HEK293 (cell line): Measurements from ENCODE around the gene PEX7.

Experiments used
- CTCF ChIA-PET: fragments of 350-600 bp; formaldehyde crosslinking; extraction: SDS; loops from one replicate; lab custom pipeline; 2021; ENCODE audit warnings: antibody characterized with exemption; lab: Yijun Ruan, JAX
- POLR2A ChIA-PET: fragments of 300-600 bp; formaldehyde crosslinking; extraction: SDS; loops from one replicate; lab custom pipeline; 2020; ENCODE audit warnings: antibody characterized with exemption, inconsistent platforms; lab: Yijun Ruan, JAX
- H3K27ac ChIP-seq: fragments of 200-500 bp; sonication (Bioruptor generic); 2 replicates; pipeline ENCODE4 v1.5.1; 2014; ENCODE audit warnings: low read depth, low read length, control low read depth, inconsistent platforms; ENCODE audit errors: extremely low read depth
- H3K36me3 ChIP-seq, 2 experiments: fragments of 200-500 bp in 1 of 2; sonication (Bioruptor generic) in 1 of 2; 1 replicate in 1 of 2; 2 replicates in 1 of 2; pipeline ENCODE4 v1.5.1; 2014 to 2017; ENCODE audit warnings: inconsistent platforms in 2 of 2, low read length in 2 of 2; ENCODE audit not compliant: control insufficient read depth in 2 of 2, insufficient read depth in 1 of 2
- H3K4me1 ChIP-seq: fragments of 200-500 bp; sonication (Bioruptor generic); 2 replicates; pipeline ENCODE4 v1.5.1; 2014; ENCODE audit warnings: mild to moderate bottlenecking, low read length, inconsistent platforms; ENCODE audit not compliant: control insufficient read depth, insufficient read depth
- H3K4me3 ChIP-seq: 2 replicates; pipeline ENCODE4 v1.5.1; 2011; ENCODE audit warnings: low read depth, mild to moderate bottlenecking, control low read depth, low read length, moderate library complexity
- H3K9me3 ChIP-seq: fragments of 200-500 bp; sonication (Bioruptor generic); 2 replicates; pipeline ENCODE4 v1.5.1; 2014; ENCODE audit warnings: low read depth, low read length, inconsistent platforms; ENCODE audit not compliant: control insufficient read depth, insufficient read depth
- GFI1B ChIP-seq: fragments of 450-650 bp; formaldehyde crosslinking; IDR thresholded peaks from 2 replicates; pipeline ENCODE4 v1.5.1; 2016; ENCODE audit warnings: missing biosample characterization, missing genetic modification characterization
- IKZF3 ChIP-seq: fragments of 450-650 bp; IDR thresholded peaks from 2 replicates; pipeline ENCODE4 v1.5.0; 2018; ENCODE audit warnings: missing biosample characterization, mild to moderate bottlenecking, missing genetic modification characterization, moderate library complexity
- KLF8 ChIP-seq: fragments of 450-650 bp; formaldehyde crosslinking; IDR thresholded peaks from 2 replicates; pipeline ENCODE4 v1.5.1; 2016; ENCODE audit warnings: missing biosample characterization, missing genetic modification characterization
- KLF9 ChIP-seq: fragments of 450-650 bp; formaldehyde crosslinking; IDR thresholded peaks from 2 replicates; pipeline ENCODE4 v1.5.1; 2016; ENCODE audit warnings: missing biosample characterization, missing genetic modification characterization, low read depth
- MZF1 ChIP-seq: fragments of 450-650 bp; formaldehyde crosslinking; IDR thresholded peaks from 2 replicates; pipeline ENCODE4 v1.5.1; 2017; ENCODE audit warnings: missing biosample characterization, missing genetic modification characterization, borderline replicate concordance
- OVOL3 ChIP-seq: fragments of 450-650 bp; formaldehyde crosslinking; IDR thresholded peaks from 2 replicates; pipeline ENCODE4 v1.5.1; 2016; ENCODE audit warnings: missing biosample characterization, missing genetic modification characterization
- RBAK ChIP-seq: fragments of 450-650 bp; formaldehyde crosslinking; IDR thresholded peaks from 2 replicates; pipeline ENCODE4 v1.5.1; 2016; ENCODE audit warnings: missing biosample characterization, missing genetic modification characterization
- ZBTB44 ChIP-seq: fragments of 450-650 bp; IDR thresholded peaks from 2 replicates; pipeline ENCODE4 v1.5.1; 2018; ENCODE audit warnings: missing biosample characterization, mild to moderate bottlenecking, missing genetic modification characterization
- ZBTB6 ChIP-seq: fragments of 450-650 bp; formaldehyde crosslinking; IDR thresholded peaks from 2 replicates; pipeline ENCODE4 v1.5.1; 2017; ENCODE audit warnings: missing biosample characterization, missing genetic modification characterization
- ZNF174 ChIP-seq: fragments of 450-650 bp; formaldehyde crosslinking; IDR thresholded peaks from 2 replicates; pipeline ENCODE4 v1.5.0; 2017; ENCODE audit warnings: missing biosample characterization, mild to moderate bottlenecking, missing genetic modification characterization
- ZNF24 ChIP-seq: fragments of 450-650 bp; formaldehyde crosslinking; IDR thresholded peaks from 2 replicates; pipeline ENCODE4 v1.5.1; 2016; ENCODE audit warnings: missing biosample characterization, missing genetic modification characterization
- ZNF311 ChIP-seq: fragments of 450-650 bp; formaldehyde crosslinking; IDR thresholded peaks from 2 replicates; pipeline ENCODE4 v1.5.1; 2017; ENCODE audit warnings: missing biosample characterization, missing genetic modification characterization, borderline replicate concordance
- ZNF488 ChIP-seq: fragments of 450-650 bp; formaldehyde crosslinking; IDR thresholded peaks from 2 replicates; pipeline ENCODE4 v1.5.1; 2016; ENCODE audit warnings: missing biosample characterization, missing genetic modification characterization
- ZNF561 ChIP-seq: fragments of 450-650 bp; IDR thresholded peaks from 2 replicates; pipeline ENCODE4 v1.5.1; 2018; ENCODE audit warnings: missing biosample characterization, missing genetic modification characterization, borderline replicate concordance
- ZNF621 ChIP-seq: fragments of 450-650 bp; formaldehyde crosslinking; IDR thresholded peaks from 2 replicates; pipeline ENCODE4 v1.5.1; 2017; ENCODE audit warnings: missing biosample characterization, missing genetic modification characterization
- ZNF654 ChIP-seq: fragments of 450-650 bp; formaldehyde crosslinking; IDR thresholded peaks from 2 replicates; pipeline ENCODE4 v1.5.1; 2016; ENCODE audit warnings: low read depth, missing biosample characterization, missing genetic modification characterization
- ZSCAN23 ChIP-seq: fragments of 450-650 bp; formaldehyde crosslinking; IDR thresholded peaks from 2 replicates; pipeline ENCODE4 v1.5.1; 2016; ENCODE audit warnings: missing biosample characterization, missing genetic modification characterization
- TF ChIP-seq, protein P1 (sequence below): fragments of 450-650 bp; formaldehyde crosslinking; IDR thresholded peaks from 2 replicates; pipeline ENCODE4 v1.5.1; 2016; ENCODE audit warnings: missing biosample characterization, missing genetic modification characterization
- TF ChIP-seq, protein P2 (sequence below): fragments of 450-650 bp; formaldehyde crosslinking; IDR thresholded peaks from 2 replicates; pipeline ENCODE4 v1.5.1; 2017; ENCODE audit warnings: missing biosample characterization, missing genetic modification characterization
- TF ChIP-seq, protein P3 (sequence below): fragments of 450-650 bp; formaldehyde crosslinking; IDR thresholded peaks from 2 replicates; pipeline ENCODE4 v1.5.1; 2016; ENCODE audit warnings: missing biosample characterization, missing genetic modification characterization, borderline replicate concordance
- TF ChIP-seq, protein P4 (sequence below): fragments of 450-650 bp; formaldehyde crosslinking; IDR thresholded peaks from 2 replicates; pipeline ENCODE4 v1.5.1; 2016; ENCODE audit warnings: missing biosample characterization, missing genetic modification characterization, borderline replicate concordance
- TF ChIP-seq, protein P5 (sequence below): fragments of 450-650 bp; formaldehyde crosslinking; IDR thresholded peaks from 2 replicates; pipeline ENCODE4 v1.5.1; 2016; ENCODE audit warnings: missing biosample characterization, missing genetic modification characterization

Gene PEX7

DNA sequence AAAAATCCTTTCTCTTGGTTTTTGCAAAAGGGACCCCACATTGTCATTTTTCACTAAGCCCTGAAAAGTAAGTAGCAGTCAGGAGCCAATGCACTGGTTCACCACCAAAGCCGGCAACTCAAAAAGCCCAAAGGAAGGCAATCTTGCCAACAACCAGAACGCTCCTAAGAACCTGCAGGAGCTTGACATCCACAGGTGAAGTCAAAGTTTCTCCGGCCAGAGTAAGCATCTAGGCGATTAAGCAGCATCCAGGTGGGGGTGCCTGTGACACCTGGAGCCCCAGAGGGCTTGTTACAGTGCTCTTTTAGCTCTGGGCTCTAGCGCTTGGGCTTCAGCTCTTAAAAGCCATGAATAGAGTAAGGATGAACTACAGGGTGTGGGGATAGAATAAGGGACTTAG is 135.8 kb downstream of the PEX7 start (continued):
- TF ChIP-seq MZF1 (tag by site-specific recombination), result no peak
- TF ChIP-seq ZNF654 (tag by site-specific recombination), result no peak
- TF ChIP-seq RBAK, result no peak

GRCh38 chr6:136959471-136959891 is 137.1 kb downstream of the PEX7 start:
- Histone ChIP-seq H3K36me3 (no peaks in the 10 kb centered on the region), H3K4me1 (peaks cover 14% of the 10 kb centered on the region), H3K9me3 (no peaks in the 10 kb centered on the region), H3K27ac (no peak overlapping the region), H3K4me3 (no peak overlapping the region)
- ChIA-PET POLR2A (no interaction called here), CTCF (interaction anchor here (0.6 to 2.2 kb wide), 5 partner anchors 9 to 673 kb away, joined by 3 to 7 read pairs (median 3); no protein-coding TSS in a partner anchor)
- TF ChIP-seq ZNF174, result no peak
- TF ChIP-seq ZNF621 (tag by site-specific recombination), result no peak
- no peak for TF ChIP-seq ZNF561 (tag by site-specific recombination)
- TF ChIP-seq ZNF311 (tag by site-specific recombination), result no peak
- no peak for TF ChIP-seq ZBTB44 (tag by site-specific recombination)
- TF ChIP-seq, protein P1, sequence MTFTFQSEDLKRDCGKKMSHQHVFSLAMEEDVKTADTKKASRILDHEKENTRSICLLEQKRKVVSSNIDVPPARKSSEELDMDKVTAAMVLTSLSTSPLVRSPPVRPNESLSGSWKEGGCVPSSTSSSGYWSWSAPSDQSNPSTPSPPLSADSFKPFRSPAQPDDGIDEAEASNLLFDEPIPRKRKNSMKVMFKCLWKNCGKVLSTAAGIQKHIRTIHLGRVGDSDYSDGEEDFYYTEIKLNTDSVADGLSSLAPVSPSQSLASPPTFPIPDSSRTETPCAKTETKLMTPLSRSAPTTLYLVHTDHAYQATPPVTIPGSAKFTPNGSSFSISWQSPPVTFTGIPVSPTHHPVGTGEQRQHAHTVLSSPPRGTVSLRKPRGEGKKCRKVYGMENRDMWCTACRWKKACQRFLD (tag by site-specific recombination), result no peak
- TF ChIP-seq, protein P2, sequence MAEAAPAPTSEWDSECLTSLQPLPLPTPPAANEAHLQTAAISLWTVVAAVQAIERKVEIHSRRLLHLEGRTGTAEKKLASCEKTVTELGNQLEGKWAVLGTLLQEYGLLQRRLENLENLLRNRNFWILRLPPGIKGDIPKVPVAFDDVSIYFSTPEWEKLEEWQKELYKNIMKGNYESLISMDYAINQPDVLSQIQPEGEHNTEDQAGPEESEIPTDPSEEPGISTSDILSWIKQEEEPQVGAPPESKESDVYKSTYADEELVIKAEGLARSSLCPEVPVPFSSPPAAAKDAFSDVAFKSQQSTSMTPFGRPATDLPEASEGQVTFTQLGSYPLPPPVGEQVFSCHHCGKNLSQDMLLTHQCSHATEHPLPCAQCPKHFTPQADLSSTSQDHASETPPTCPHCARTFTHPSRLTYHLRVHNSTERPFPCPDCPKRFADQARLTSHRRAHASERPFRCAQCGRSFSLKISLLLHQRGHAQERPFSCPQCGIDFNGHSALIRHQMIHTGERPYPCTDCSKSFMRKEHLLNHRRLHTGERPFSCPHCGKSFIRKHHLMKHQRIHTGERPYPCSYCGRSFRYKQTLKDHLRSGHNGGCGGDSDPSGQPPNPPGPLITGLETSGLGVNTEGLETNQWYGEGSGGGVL (tag by site-specific recombination), result no peak
- no peak for TF ChIP-seq IKZF3
- TF ChIP-seq, protein P3, sequence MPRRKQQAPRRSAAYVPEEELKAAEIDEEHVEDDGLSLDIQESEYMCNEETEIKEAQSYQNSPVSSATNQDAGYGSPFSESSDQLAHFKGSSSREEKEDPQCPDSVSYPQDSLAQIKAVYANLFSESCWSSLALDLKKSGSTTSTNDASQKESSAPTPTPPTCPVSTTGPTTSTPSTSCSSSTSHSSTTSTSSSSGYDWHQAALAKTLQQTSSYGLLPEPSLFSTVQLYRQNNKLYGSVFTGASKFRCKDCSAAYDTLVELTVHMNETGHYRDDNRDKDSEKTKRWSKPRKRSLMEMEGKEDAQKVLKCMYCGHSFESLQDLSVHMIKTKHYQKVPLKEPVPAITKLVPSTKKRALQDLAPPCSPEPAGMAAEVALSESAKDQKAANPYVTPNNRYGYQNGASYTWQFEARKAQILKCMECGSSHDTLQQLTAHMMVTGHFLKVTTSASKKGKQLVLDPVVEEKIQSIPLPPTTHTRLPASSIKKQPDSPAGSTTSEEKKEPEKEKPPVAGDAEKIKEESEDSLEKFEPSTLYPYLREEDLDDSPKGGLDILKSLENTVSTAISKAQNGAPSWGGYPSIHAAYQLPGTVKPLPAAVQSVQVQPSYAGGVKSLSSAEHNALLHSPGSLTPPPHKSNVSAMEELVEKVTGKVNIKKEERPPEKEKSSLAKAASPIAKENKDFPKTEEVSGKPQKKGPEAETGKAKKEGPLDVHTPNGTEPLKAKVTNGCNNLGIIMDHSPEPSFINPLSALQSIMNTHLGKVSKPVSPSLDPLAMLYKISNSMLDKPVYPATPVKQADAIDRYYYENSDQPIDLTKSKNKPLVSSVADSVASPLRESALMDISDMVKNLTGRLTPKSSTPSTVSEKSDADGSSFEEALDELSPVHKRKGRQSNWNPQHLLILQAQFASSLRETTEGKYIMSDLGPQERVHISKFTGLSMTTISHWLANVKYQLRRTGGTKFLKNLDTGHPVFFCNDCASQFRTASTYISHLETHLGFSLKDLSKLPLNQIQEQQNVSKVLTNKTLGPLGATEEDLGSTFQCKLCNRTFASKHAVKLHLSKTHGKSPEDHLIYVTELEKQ, result no peak
- TF ChIP-seq, protein P4, sequence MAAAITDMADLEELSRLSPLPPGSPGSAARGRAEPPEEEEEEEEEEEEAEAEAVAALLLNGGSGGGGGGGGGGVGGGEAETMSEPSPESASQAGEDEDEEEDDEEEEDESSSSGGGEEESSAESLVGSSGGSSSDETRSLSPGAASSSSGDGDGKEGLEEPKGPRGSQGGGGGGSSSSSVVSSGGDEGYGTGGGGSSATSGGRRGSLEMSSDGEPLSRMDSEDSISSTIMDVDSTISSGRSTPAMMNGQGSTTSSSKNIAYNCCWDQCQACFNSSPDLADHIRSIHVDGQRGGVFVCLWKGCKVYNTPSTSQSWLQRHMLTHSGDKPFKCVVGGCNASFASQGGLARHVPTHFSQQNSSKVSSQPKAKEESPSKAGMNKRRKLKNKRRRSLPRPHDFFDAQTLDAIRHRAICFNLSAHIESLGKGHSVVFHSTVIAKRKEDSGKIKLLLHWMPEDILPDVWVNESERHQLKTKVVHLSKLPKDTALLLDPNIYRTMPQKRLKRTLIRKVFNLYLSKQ, result no peak
- no peak for TF ChIP-seq OVOL3
- no peak for TF ChIP-seq KLF9
- no peak for TF ChIP-seq ZNF24
- TF ChIP-seq ZSCAN23 (tag by site-specific recombination), result no peak
- TF ChIP-seq, protein P5, sequence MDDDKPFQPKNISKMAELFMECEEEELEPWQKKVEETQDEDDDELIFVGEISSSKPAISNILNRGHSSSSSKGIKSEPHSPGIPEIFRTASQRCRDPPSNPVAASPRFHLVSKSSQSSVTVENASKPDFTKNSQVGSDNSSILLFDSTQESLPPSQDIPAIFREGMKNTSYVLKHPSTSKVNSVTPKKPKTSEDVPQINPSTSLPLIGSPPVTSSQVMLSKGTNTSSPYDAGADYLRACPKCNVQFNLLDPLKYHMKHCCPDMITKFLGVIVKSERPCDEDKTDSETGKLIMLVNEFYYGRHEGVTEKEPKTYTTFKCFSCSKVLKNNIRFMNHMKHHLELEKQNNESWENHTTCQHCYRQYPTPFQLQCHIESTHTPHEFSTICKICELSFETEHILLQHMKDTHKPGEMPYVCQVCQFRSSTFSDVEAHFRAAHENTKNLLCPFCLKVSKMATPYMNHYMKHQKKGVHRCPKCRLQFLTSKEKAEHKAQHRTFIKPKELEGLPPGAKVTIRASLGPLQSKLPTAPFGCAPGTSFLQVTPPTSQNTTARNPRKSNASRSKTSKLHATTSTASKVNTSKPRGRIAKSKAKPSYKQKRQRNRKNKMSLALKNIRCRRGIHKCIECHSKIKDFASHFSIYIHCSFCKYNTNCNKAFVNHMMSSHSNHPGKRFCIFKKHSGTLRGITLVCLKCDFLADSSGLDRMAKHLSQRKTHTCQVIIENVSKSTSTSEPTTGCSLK (tag by site-specific recombination), result no peak
- TF ChIP-seq ZBTB6 (tag by site-specific recombination), result no peak
- TF ChIP-seq GFI1B (tag by site-specific recombination), result no peak
- no peak for TF ChIP-seq ZNF488 (tag by site-specific recombination)
- TF ChIP-seq KLF8 (tag by site-specific recombination), result no peak
